Measurements from ENCODE around the gene PEX10.

Gene PEX10

GRCh38 chr1:2418791-2419320, 6.5 kb upstream of the PEX10 start:
- DNase-seq: no peak

GRCh38 chr1:2417833-2418225, 5.5 kb upstream of the PEX10 start:
- DNase-seq: no peak

DNA sequence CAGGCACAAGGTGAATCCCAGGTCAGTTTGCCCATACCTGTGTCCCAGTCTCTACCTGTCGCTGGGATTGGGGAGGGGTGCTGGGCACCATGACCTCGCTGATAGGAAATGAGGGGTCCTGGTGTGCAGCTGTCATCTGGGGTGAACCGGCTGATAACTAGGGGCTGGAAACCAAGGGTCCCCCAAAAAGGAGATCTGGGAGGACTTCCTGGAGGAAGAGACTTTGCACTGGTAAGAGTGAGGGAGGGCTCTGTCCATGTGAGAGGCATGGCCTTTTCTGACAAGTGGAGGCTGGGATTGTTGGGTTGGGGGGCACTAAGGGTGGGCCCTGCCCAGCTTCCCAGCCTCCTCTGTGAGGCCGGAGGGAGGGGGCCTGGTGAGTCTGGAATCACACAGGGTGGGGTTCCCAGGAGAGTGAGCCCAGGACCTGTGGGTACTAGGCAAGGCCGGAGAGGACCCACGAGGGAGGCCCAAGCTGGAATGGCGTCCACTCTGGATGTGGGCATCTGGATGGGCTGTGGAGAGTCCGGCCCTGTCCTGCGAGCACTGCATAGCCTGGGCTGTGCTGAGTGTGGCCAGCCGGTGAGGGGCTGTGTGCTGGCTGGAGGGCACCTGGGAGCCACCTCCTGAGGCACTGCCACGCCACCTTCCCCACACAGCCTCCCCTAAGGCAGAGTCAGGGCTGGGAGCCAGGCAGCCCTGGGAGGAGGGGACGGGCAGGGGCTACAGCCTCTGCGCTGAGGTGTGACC, 4.9 kb upstream of the PEX10 start:
- no peak for DNase-seq

DNA sequence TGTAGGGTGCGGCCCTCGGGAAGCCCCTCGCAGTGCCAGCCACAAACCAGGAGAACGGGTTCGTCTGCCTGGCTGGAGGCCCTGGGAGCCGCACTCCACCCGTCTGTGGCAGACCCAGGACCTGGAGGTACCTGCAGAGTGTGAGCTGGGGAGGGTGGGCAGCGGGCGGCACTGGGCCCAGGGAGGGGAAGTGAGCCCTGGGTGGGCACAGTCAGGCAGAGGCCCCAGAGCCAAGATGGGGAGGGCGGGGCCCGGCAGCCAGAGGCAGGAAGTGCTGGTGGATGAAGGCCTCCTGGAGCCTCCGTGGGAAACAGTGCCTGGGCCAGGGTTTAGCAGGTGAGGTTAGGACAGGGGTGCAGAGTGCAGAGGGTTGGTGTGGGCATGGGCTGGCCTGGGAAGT, 4.0 kb upstream of the PEX10 start:
- DNase-seq: no peak

DNA sequence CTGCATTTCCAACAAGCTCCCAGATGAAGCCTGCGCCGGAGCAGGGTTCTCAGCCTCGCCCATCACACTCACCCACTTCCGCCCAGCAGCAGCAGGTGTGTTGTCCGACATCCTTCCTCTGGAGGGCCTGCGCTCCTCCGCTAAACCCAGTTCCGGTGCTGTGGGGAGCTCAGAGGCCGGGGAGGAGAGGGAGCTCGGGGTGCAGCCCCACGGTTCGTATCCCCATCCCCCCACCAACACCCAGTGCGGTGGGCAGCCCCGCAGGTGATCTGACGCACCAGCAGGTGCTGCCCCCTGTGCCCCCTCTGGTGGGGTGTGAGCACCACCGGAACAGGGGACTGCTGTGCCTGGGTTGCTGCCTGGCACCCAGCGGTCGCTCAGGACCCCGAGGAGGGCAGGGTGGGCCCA, 3.4 kb upstream of the PEX10 start:
- no peak for DNase-seq

DNA sequence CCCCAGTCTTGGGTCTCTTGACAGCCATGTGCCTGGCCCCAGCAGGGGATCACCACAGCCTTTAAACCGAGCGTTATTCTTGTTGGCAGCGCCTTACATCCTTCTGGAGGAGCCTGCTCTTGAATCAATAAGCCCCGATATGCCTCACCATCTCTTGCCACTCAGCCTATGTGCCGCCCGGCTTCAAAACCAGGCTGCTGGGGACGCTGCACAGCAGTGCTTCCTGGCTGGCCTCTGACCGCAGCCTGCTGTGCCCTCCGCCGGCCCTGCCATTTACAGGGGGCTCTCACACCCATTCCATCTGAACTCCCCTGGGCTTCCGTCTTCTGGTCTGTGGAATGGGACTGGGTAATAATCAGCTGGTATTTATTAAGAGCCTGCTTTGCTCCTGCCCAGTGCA, 3.0 kb upstream of the PEX10 start:
- no peak for DNase-seq

DNA sequence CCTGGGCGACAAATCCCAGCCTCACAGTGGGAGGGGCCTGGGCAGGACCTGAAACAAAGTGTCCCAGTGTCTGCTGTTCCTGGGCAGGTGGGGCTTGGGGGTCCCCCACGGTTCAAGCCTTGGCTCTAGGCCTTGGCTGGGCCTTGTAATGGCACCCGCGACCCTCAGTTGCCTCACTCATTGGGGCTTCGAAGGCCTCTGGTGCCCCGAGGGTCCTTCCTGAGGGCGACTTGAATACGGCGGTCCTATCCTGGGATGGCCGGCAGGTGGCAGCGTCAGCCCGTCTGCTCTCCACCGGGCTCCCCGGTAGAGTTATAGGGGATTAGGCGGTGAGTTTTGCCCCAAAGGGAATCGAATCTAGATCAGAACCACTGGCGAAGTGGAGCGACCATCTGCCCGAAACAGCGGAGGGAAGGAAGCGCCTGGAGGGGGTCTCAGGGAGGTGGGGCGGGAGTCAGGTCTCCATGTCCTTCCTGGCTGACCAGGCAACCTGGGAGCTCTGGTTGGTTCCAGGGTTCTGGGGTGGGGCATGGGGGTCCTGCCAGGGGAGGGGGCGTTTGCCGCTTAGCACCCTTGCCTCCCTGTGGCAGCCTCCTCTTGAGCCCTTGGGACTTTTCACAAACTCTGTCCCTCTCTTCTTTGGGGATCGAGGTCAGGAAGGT, 2.1 kb upstream of the PEX10 start:
- DNase-seq: peak; percentile 87

- peak; percentile 48 for DNase-seq
These were observed 1.3 kb upstream of the PEX10 start for GRCh38 chr1:2413495-2414296.

- peak; percentile 77 for DNase-seq
These were observed 570 bp upstream of the PEX10 start for GRCh38 chr1:2412773-2413494.

DNA sequence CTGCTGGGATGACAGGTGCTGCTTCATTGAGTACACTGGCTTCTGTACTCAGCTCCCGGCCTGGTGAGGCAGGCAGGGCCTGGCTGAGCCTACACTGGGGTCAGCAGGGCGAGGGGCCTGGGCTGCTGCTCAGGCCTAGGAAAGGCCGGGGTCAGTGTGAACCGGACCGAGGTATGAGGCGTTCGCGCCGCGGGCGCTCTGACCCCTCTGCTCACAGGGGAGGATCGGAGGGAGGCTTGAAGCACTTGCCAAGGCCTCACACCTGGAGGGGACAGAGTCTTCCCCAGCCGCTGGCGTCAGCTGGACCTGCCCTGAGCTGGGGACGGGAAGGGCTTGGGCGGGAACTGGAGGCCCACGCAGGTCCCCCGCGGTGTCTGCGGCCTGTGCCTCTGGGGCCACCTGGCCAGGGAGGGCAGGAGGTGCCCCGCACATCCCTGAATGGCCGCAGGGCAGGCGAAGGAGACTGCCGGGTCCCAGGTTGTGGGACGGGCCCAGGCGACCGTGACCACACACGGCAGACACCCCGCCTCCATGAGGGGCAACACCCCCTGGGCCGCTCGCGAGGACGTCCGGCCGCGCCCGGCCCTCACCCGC, 466 bp downstream of the PEX10 start:
- peak; percentile 66 for DNase-seq

- DNase-seq: no peak
These were observed 2.6 kb downstream of the PEX10 start for GRCh38 chr1:2409745-2410144.

- no peak for DNase-seq
These were observed 3.5 kb downstream of the PEX10 start for GRCh38 chr1:2408859-2409276.

GRCh38 chr1:2408456-2408855, 3.9 kb downstream of the PEX10 start:
- no peak for DNase-seq

DNA sequence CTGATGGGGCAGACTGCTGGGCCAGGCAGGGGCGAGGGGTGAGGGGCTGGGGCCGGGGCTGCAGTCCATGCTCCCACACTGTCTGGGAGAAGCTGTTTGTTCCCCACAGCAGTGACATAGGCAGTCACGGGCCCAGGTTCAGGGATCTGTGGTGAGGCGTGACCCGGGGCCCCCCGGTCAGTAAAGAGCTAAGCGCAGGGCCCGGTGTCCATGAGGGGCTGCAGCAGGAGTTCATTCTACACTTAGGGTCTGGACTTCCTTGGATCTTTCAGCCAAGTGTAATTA, 4.4 kb downstream of the PEX10 start:
- DNase-seq: no peak

DNA sequence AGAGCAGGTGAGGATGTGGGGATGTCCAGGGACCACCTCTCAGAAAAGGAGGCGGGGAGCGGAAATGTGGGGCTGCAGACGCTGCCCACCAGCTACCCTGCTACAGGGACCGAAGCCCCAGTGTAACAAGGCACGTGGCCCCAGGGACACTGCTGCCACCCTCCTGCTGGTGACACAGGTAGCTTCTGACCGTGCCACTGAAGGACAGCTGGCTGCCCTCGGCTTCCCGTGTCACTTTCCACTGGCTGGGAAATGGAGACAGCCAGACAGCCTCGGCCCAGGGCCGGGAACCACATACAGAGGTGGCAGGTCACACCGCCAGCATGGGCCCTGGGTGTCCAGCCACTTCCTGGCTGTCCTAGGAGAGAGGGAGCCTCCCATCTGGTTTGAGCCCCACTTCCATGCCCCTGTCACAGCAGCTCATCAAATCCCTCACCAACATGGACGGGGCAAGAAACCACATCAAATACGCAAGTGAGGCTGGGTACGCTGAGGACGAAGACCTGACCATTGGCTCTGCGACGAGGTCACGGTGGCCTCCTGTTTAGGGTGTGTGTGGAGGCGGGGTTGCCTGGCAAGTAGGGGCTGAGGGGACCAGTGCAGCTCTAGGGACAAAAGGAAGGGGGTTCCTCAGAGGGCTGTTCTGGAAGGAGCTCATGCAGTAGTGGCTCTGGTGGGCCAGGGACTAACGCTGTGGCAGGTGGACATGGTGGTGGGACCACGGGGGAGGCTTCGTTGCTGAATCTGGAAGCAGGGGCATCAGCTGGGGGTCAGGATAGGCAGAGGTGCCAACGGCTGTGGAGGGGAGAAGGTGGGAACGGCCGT, 5.0 kb downstream of the PEX10 start:
- DNase-seq: no peak

DNA sequence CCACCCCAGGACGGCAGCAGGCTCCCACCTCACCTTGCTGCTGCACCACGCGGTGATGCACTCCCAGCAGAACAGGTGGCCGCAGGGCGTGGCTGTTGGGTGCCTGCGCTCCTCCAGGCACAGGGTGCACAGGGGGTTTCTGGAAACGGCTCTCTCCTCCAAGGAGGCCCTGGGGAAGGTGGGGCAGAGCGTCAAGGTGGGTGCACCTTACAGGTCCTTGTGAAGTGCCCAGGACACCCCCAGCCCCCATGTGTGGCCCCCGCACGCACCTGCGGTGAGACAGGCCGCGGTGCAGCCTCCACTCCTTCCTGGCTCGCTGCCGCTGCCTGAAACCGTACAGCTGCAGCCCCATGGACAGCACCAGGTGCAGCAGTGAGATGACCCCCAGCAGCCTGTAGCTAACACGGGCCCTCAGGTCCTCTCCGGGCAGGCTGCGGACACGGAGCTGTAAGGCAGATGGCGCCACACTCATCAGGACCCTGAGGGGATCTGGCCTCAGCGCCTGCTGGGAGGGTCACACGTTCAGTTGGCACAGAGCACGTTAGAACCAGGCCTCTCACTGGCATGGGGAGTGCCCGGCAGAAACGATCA, 5.8 kb downstream of the PEX10 start:
- no peak for DNase-seq

GRCh38 chr1:2405588-2406295, 6.6 kb downstream of the PEX10 start:
- DNase-seq: no peak

GRCh38 chr1:2404890-2405511, 7.4 kb downstream of the PEX10 start:
- DNase-seq: no peak

DNA sequence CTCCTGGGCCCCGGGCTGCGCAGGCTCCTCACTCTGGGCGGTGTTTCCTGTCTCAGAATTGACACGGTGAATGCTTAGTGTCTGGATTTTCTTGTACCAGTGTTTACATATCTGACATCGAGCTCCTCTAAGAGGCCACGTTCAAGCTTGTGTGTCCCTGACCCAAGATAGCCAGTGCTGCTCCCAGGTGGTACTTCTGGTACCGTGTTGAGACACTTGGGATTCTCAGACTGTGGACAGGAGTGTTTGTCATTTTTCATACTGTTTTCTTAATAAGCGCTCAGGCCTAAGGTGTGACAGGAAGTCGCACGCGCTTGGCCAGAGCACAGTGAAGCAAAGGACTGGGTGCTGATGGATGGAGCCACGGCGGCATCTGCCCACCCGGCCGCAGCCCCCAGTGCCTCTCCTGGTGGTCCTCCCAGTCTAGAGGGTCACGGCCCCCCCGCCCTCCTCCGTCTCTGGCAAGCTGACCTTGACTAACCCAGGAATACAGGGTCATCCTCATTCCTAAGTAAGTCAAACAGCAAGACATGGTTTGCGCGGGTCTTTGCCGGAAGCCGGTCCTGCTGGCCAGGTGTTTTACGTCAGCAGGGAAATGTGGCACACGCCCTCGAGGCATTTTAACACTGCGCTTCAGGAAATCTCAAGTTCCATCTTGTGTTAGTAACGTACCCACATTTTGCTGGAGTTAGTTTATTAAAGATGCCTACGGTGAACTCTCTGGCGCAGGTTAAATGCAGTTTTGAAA, 8.0 kb downstream of the PEX10 start:
- no peak for DNase-seq

DNA sequence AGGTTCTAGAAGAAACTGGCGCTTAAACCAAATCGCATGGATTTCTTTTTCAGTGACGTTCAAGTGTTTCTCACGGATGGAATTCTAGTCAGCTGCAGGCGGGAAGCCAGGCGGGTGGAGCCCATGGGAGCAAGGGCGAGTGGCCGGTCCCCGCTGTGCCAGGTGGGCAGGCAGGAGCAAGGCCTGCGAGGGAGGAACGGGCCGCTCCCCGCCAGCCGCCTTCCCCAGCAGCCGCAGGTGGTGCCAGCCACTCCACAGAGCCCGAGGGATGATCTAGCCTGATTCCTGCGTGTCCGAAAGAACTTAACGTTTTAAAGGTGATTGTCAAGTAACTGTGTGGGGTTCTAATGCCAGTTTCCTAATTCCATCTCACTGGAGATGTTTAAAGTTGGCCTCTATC, 9.1 kb downstream of the PEX10 start:
- no peak for DNase-seq
